ENCODE measurements around the gene RAD51B. TPM values are rescaled to one million over a fixed set of nuclear protein-coding genes. Genes with fewer than 3 reads are reported as not detected.

The RAD51B gene
- total RNA-seq, 1 donor from 2014 or later, result 26.1 TPM

Other genes starting within 250 kb of the RAD51B start
- 22.7 and 26.0 TPM in 2 replicates for gene PIGH, start 219.5 kb upstream of the RAD51B start, total RNA-seq
- 5.2 and 7.1 TPM in 2 replicates for gene ARG2, start 199.9 kb upstream of the RAD51B start, total RNA-seq
- 77.7 and 77.8 TPM in 2 replicates for gene VTI1B, start 145.1 kb upstream of the RAD51B start, total RNA-seq
- gene RDH11, start 124.0 kb upstream of the RAD51B start, total RNA-seq, result 63.2 and 66.1 TPM in 2 replicates
- gene RDH12, start 117.9 kb upstream of the RAD51B start, total RNA-seq, result not detected in 2 replicates
- gene ZFYVE26, start 3.2 kb upstream of the RAD51B start, total RNA-seq, result 15.2 and 20.0 TPM in 2 replicates